Lower leg skin (tissue), 3 donors: ENCODE results near the gene ORM2.

Experiments
- POLR2A ChIP-seq, 2 donors: fragments of 450-650 bp; IDR thresholded peaks; one replicate each; pipeline ENCODE4 v1.6.1; 2016 to 2017; ENCODE audit warnings: antibody characterized with exemption in 2 of 2, mild to moderate bottlenecking in 1 of 2, moderate library complexity in 1 of 2
- TF ChIP-seq, protein P1 (sequence below), 3 donors: fragments of 450-650 bp; IDR thresholded peaks; one replicate each; pipeline ENCODE4 v1.5.1; 2016; ENCODE audit warnings: antibody characterized with exemption in 3 of 3, mild to moderate bottlenecking in 3 of 3, moderate library complexity in 2 of 3

GRCh38 chr9:114371343-114371944 lies 41.8 kb downstream of the ORM2 start:
- TF ChIP-seq, protein P1, sequence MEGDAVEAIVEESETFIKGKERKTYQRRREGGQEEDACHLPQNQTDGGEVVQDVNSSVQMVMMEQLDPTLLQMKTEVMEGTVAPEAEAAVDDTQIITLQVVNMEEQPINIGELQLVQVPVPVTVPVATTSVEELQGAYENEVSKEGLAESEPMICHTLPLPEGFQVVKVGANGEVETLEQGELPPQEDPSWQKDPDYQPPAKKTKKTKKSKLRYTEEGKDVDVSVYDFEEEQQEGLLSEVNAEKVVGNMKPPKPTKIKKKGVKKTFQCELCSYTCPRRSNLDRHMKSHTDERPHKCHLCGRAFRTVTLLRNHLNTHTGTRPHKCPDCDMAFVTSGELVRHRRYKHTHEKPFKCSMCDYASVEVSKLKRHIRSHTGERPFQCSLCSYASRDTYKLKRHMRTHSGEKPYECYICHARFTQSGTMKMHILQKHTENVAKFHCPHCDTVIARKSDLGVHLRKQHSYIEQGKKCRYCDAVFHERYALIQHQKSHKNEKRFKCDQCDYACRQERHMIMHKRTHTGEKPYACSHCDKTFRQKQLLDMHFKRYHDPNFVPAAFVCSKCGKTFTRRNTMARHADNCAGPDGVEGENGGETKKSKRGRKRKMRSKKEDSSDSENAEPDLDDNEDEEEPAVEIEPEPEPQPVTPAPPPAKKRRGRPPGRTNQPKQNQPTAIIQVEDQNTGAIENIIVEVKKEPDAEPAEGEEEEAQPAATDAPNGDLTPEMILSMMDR (IDR thresholded peaks at IDR 0.05), result no peak
- TF ChIP-seq POLR2A (IDR thresholded peaks at IDR 0.05), result no peak
